BLaER1 (cell line): ENCODE data around the gene APOBEC3C.
"Not testable (repeated sequence)": the region's sequence is repeated elsewhere in the genome, so short reads cannot be mapped to it uniquely, and the experiment has no call there.

Experiments used
- H3K27ac ChIP-seq: shearing (Covaris generic); formaldehyde crosslinking; 2 replicates; pipeline ENCODE4 v1.8.1; 2022
- H3K27me3 ChIP-seq: shearing (Covaris generic); formaldehyde crosslinking; 2 replicates; pipeline ENCODE4 v1.8.1; 2022
- H3K36me3 ChIP-seq: shearing (Covaris generic); formaldehyde crosslinking; 2 replicates; pipeline ENCODE4 v1.8.1; 2022
- H3K4me1 ChIP-seq: shearing (Covaris generic); formaldehyde crosslinking; 2 replicates; pipeline ENCODE4 v1.8.1; 2022
- H3K4me2 ChIP-seq: shearing (Covaris generic); formaldehyde crosslinking; 2 replicates; pipeline ENCODE4 v1.8.1; 2022
- H3K4me3 ChIP-seq: shearing (Covaris generic); formaldehyde crosslinking; 2 replicates; pipeline ENCODE4 v1.8.1; 2022
- H3K9ac ChIP-seq: shearing (Covaris generic); formaldehyde crosslinking; 2 replicates; pipeline ENCODE4 v1.8.1; 2022
- H3K9me3 ChIP-seq: shearing (Covaris generic); formaldehyde crosslinking; 2 replicates; pipeline ENCODE4 v1.8.1; 2022
- H4K20me1 ChIP-seq: shearing (Covaris generic); formaldehyde crosslinking; 2 replicates; pipeline ENCODE4 v1.8.1; 2022
- Cebpa-rat ChIP-seq: shearing (Covaris generic); IDR thresholded peaks from 2 replicates; pipeline ENCODE4 v1.8.1; 2022

Gene APOBEC3C

GRCh38 chr22:39021552-39022250 lies 7.6 kb downstream of the APOBEC3C start:
- Histone ChIP-seq H3K27ac (peak overlapping the region; percentile 86), H4K20me1 (no peaks in the 10 kb centered on the region), H3K9me3 (no peaks in the 10 kb centered on the region), H3K9ac (peak overlapping the region; percentile 83), H3K27me3 (no peaks in the 10 kb centered on the region), H3K4me1 (peaks cover 30% of the 10 kb centered on the region), H3K4me3 (peak overlapping the region; percentile 71), H3K36me3 (peaks cover 35% of the 10 kb centered on the region), H3K4me2 (peak overlapping the region; percentile 97)
- TF ChIP-seq Cebpa-rat: no peak

GRCh38 chr22:39024519-39025308 lies 10.7 kb downstream of the APOBEC3C start:
- Histone ChIP-seq H3K27ac (no peak overlapping the region), H4K20me1 (no peaks in the 10 kb centered on the region), H3K4me2 (no peak overlapping the region), H3K9ac (no peak overlapping the region), H3K4me3 (no peak overlapping the region), H3K9me3 (no peaks in the 10 kb centered on the region), H3K4me1 (peaks cover 27% of the 10 kb centered on the region), H3K27me3 (no peaks in the 10 kb centered on the region), H3K36me3 (peaks cover 26% of the 10 kb centered on the region)
- no peak for TF ChIP-seq Cebpa-rat

GRCh38 chr22:39026509-39027150 lies 12.6 kb downstream of the APOBEC3C start:
- Histone ChIP-seq H3K4me1 (peaks cover 26% of the 10 kb centered on the region), H3K9ac (no peak overlapping the region), H4K20me1 (no peaks in the 10 kb centered on the region), H3K4me3 (no peak overlapping the region), H3K9me3 (no peaks in the 10 kb centered on the region), H3K36me3 (peaks cover 26% of the 10 kb centered on the region), H3K4me2 (no peak overlapping the region), H3K27ac (no peak overlapping the region), H3K27me3 (no peaks in the 10 kb centered on the region)
- TF ChIP-seq Cebpa-rat: no peak

GRCh38 chr22:39027717-39028116 lies 13.7 kb downstream of the APOBEC3C start:
- Histone ChIP-seq H3K4me1 (peaks cover 15% of the 10 kb centered on the region), H3K9ac (no peak overlapping the region), H3K4me3 (no peak overlapping the region), H4K20me1 (no peaks in the 10 kb centered on the region), H3K4me2 (no peak overlapping the region), H3K36me3 (peaks cover 26% of the 10 kb centered on the region), H3K27me3 (no peaks in the 10 kb centered on the region), H3K27ac (no peak overlapping the region), H3K9me3 (no peaks in the 10 kb centered on the region)
- no peak for TF ChIP-seq Cebpa-rat

- Histone ChIP-seq H4K20me1 (no peaks in the 10 kb centered on the region), H3K9ac (no peak overlapping the region), H3K27me3 (no peaks in the 10 kb centered on the region), H3K36me3 (peaks cover 23% of the 10 kb centered on the region), H3K27ac (no peak overlapping the region), H3K4me2 (no peak overlapping the region), H3K9me3 (no peaks in the 10 kb centered on the region), H3K4me3 (no peak overlapping the region), H3K4me1 (peaks cover 10% of the 10 kb centered on the region)
- no peak for TF ChIP-seq Cebpa-rat
These were observed 14.2 kb downstream of the APOBEC3C start for GRCh38 chr22:39028281-39028680.

GRCh38 chr22:39029227-39029626 lies 15.2 kb downstream of the APOBEC3C start:
- no peak overlapping the region for H3K9ac ChIP-seq
- no peak overlapping the region for H3K4me3 ChIP-seq
- H3K27ac ChIP-seq: no peak overlapping the region
- H3K9me3 ChIP-seq: no peaks in the 10 kb centered on the region
- no peaks in the 10 kb centered on the region for H3K27me3 ChIP-seq
- H3K4me2 ChIP-seq: no peak overlapping the region
- H4K20me1 ChIP-seq: no peaks in the 10 kb centered on the region
- peaks cover 14% of the 10 kb centered on the region for H3K36me3 ChIP-seq
- TF ChIP-seq Cebpa-rat: no peak
- peaks cover 10% of the 10 kb centered on the region for H3K4me1 ChIP-seq

GRCh38 chr22:39030705-39031104 lies 16.6 kb downstream of the APOBEC3C start:
- Histone ChIP-seq H3K4me1 (peaks cover 10% of the 10 kb centered on the region), H3K4me2 (0 out of 2 replicates have a peak overlapping the region, but pooled peaks have one; percentile 15), H3K27me3 (no peaks in the 10 kb centered on the region), H3K27ac (no peak overlapping the region), H3K4me3 (no peak overlapping the region), H3K9ac (no peak overlapping the region), H4K20me1 (no peaks in the 10 kb centered on the region), H3K9me3 (no peaks in the 10 kb centered on the region), H3K36me3 (0 out of 2 replicates have a peak, but pooled peaks cover 1% of the 10 kb centered on the region)
- no peak for TF ChIP-seq Cebpa-rat

GRCh38 chr22:39031434-39032295 lies 17.6 kb downstream of the APOBEC3C start:
- H3K27ac ChIP-seq, H4K20me1 ChIP-seq, H3K4me2 ChIP-seq, H3K9me3 ChIP-seq, H3K36me3 ChIP-seq, H3K4me3 ChIP-seq, H3K9ac ChIP-seq, H3K27me3 ChIP-seq, H3K4me1 ChIP-seq: not testable (repeated sequence)

GRCh38 chr22:39037071-39037470 lies 23.0 kb downstream of the APOBEC3C start:
- not testable (repeated sequence) for H3K27ac ChIP-seq, H3K4me3 ChIP-seq, H3K4me2 ChIP-seq, H4K20me1 ChIP-seq, H3K9me3 ChIP-seq, H3K27me3 ChIP-seq, H3K9ac ChIP-seq, H3K36me3 ChIP-seq
- peaks cover 22% of the 10 kb centered on the region for H3K4me1 ChIP-seq
